MCF 10A (cell line): ENCODE measurements around the gene KIRREL3. TPM values are rescaled to one million over a fixed set of nuclear protein-coding genes. Genes with fewer than 3 reads are reported as not detected.

Experiments used
- BruUV-seq: library from RNA; stranded (reverse); fragments of 400-500 nt; replicated peaks from 2 replicates; lab custom pipeline; 2021; lab: Mats Ljungman, UMichigan
- CTCF ChIA-PET: fragments of 300-600 bp; sonication (Branson Sonifier 250); formaldehyde crosslinking; extraction: SDS; loops from one replicate; lab custom pipeline; 2021; ENCODE audit warnings: antibody characterized with exemption, inconsistent platforms; lab: Yijun Ruan, JAX
- POLR2A ChIA-PET: fragments of 300-600, 350-650 bp; sonication (Branson Sonifier 250); formaldehyde crosslinking; extraction: SDS; loops from one replicate; lab custom pipeline; 2020; ENCODE audit warnings: antibody characterized with exemption, inconsistent platforms; lab: Yijun Ruan, JAX
- DNase-seq: peaks from one replicate; pipeline ENCODE4 v3.0.0-alpha.2; 2018; ENCODE audit not compliant: unreplicated experiment
- H3K27ac Mint-ChIP-seq: one replicate; pipeline ENCODE4 v1.8.0; 2022; ENCODE audit warnings: mild to moderate bottlenecking, low read depth, mixed read lengths; ENCODE audit not compliant: unreplicated experiment
- H3K27me3 Mint-ChIP-seq: one replicate; pipeline ENCODE4 v1.8.0; 2022; ENCODE audit warnings: mixed read lengths; ENCODE audit not compliant: insufficient read depth, unreplicated experiment
- H3K36me3 Mint-ChIP-seq: one replicate; pipeline ENCODE4 v1.8.0; 2022; ENCODE audit warnings: mild to moderate bottlenecking, moderate library complexity, mixed read lengths; ENCODE audit not compliant: insufficient read depth, unreplicated experiment
- H3K4me1 Mint-ChIP-seq: one replicate; pipeline ENCODE4 v1.8.0; 2022; ENCODE audit warnings: mixed read lengths; ENCODE audit not compliant: insufficient read depth, unreplicated experiment
- H3K4me3 Mint-ChIP-seq: one replicate; pipeline ENCODE4 v1.8.0; 2022; ENCODE audit warnings: mild to moderate bottlenecking, moderate library complexity, mixed read lengths; ENCODE audit not compliant: unreplicated experiment
- H3K9me3 Mint-ChIP-seq: one replicate; pipeline ENCODE4 v1.8.0; 2022; ENCODE audit warnings: mixed read lengths; ENCODE audit not compliant: unreplicated experiment
- CTCF ChIP-seq: fragments of 200-600 bp; IDR thresholded peaks from one replicate; pipeline ENCODE4 v1.8.0; 2022; ENCODE audit warnings: antibody characterized with exemption, mild to moderate bottlenecking; ENCODE audit not compliant: unreplicated experiment
- intact Hi-C: fragments of 100-400 bp; cut with micrococcal nuclease; formaldehyde crosslinking; loops from 2 replicates; pipeline ENCODE4 v1.14.1; 2022
- total RNA-seq: library from RNA; stranded (reverse); gene quantifications from 2 replicates; pipeline ENCODE4 v1.2.3, GENCODE V29; 2022

Gene KIRREL3
- total RNA-seq, 1 experiment from 2014 or later = not detected

GRCh38 chr11:126588630-126589491 is 411.7 kb downstream of the KIRREL3 start:
- BruUV-seq = no TSS peak
- Mint-ChIP-seq H3K27ac (no peak overlapping the region), H3K36me3 (no peaks in the 10 kb centered on the region), H3K27me3 (no peaks in the 10 kb centered on the region), H3K4me1 (no peaks in the 10 kb centered on the region), H3K4me3 (no peak overlapping the region), H3K9me3 (no peaks in the 10 kb centered on the region)
- ChIA-PET CTCF (interaction anchor here (1.0 kb wide), 2 partner anchors 18 kb away, joined by 3 to 4 read pairs; no protein-coding TSS in a partner anchor), POLR2A (no interaction called here)
- TF ChIP-seq CTCF = no peak
- DNase-seq = no peak
- intact Hi-C loops = loop anchor here (10.0 kb wide), 1 partner anchor 274 kb away; no protein-coding TSS in a partner anchor

GRCh38 chr11:126587541-126587940 is 413.0 kb downstream of the KIRREL3 start:
- no peak overlapping the region for H3K4me3 Mint-ChIP-seq
- POLR2A ChIA-PET = no interaction called here
- CTCF ChIA-PET = interaction anchor here (1.0 kb wide), 1 partner anchor 19 kb away, joined by 3 read pairs; no protein-coding TSS in a partner anchor
- H3K9me3 Mint-ChIP-seq = no peaks in the 10 kb centered on the region
- H3K27me3 Mint-ChIP-seq = no peaks in the 10 kb centered on the region
- DNase-seq = no peak
- H3K27ac Mint-ChIP-seq = no peak overlapping the region
- H3K4me1 Mint-ChIP-seq = no peaks in the 10 kb centered on the region
- TF ChIP-seq CTCF = no peak
- H3K36me3 Mint-ChIP-seq = no peaks in the 10 kb centered on the region
- intact Hi-C loops = loop anchor here (10.0 kb wide), 1 partner anchor 273 kb away; no protein-coding TSS in a partner anchor
- no TSS peak for BruUV-seq

GRCh38 chr11:126585774-126586491 is 414.6 kb downstream of the KIRREL3 start:
- H3K27ac Mint-ChIP-seq = no peak overlapping the region
- no peaks in the 10 kb centered on the region for H3K9me3 Mint-ChIP-seq
- no peak overlapping the region for H3K4me3 Mint-ChIP-seq
- H3K4me1 Mint-ChIP-seq = no peaks in the 10 kb centered on the region
- TF ChIP-seq CTCF = no peak
- no peaks in the 10 kb centered on the region for H3K27me3 Mint-ChIP-seq
- CTCF ChIA-PET = interaction anchor here (0.7 to 1.6 kb wide), 4 partner anchors 9 to 1273 kb away, joined by 4 to 11 read pairs (median 5); no protein-coding TSS in a partner anchor
- POLR2A ChIA-PET = interaction anchor here (0.6 kb wide), 1 partner anchor 221 kb away, joined by 3 read pairs; no protein-coding TSS in a partner anchor
- no TSS peak for BruUV-seq
- intact Hi-C loops = loop anchor here (10.0 kb wide), 1 partner anchor 271 kb away; no protein-coding TSS in a partner anchor
- H3K36me3 Mint-ChIP-seq = no peaks in the 10 kb centered on the region
- DNase-seq = peak; percentile 97

GRCh38 chr11:126585388-126585773 is 415.2 kb downstream of the KIRREL3 start:
- H3K27me3 Mint-ChIP-seq = no peaks in the 10 kb centered on the region
- TF ChIP-seq CTCF = no peak
- BruUV-seq = no TSS peak
- intact Hi-C loops = loop anchor here (10.0 kb wide), 1 partner anchor 271 kb away; no protein-coding TSS in a partner anchor
- POLR2A ChIA-PET = interaction anchor here (0.6 kb wide), 1 partner anchor 221 kb away, joined by 3 read pairs; no protein-coding TSS in a partner anchor
- H3K4me1 Mint-ChIP-seq = no peaks in the 10 kb centered on the region
- CTCF ChIA-PET = interaction anchor here (0.7 to 1.6 kb wide), 4 partner anchors 10 to 1274 kb away, joined by 4 to 11 read pairs (median 5); no protein-coding TSS in a partner anchor
- H3K36me3 Mint-ChIP-seq = no peaks in the 10 kb centered on the region
- DNase-seq = no peak
- no peak overlapping the region for H3K27ac Mint-ChIP-seq
- H3K9me3 Mint-ChIP-seq = no peaks in the 10 kb centered on the region
- H3K4me3 Mint-ChIP-seq = no peak overlapping the region
